Measurements from ENCODE around the gene STXBP1.

DNA sequence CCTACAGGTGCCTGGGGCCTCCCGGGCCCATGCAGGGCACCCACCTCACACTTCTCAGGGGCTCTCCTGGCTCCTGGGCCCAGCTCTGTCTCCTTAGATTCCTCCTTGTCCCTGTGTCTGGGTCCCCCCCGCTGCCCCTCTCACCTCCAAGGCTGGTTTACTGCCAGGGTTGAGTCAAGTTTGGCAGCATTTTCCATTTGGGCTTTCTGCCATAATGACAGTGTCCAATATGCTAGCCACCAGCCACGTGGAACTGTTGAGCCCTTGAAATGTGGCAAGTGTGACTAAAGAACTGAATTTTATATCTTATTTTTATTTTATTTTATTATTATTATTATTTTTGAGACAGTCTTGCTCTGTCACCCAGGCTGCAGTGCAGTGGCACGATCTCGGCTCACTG lies 105.7 kb downstream of the STXBP1 start:
- TF ChIP-seq, protein P1, sequence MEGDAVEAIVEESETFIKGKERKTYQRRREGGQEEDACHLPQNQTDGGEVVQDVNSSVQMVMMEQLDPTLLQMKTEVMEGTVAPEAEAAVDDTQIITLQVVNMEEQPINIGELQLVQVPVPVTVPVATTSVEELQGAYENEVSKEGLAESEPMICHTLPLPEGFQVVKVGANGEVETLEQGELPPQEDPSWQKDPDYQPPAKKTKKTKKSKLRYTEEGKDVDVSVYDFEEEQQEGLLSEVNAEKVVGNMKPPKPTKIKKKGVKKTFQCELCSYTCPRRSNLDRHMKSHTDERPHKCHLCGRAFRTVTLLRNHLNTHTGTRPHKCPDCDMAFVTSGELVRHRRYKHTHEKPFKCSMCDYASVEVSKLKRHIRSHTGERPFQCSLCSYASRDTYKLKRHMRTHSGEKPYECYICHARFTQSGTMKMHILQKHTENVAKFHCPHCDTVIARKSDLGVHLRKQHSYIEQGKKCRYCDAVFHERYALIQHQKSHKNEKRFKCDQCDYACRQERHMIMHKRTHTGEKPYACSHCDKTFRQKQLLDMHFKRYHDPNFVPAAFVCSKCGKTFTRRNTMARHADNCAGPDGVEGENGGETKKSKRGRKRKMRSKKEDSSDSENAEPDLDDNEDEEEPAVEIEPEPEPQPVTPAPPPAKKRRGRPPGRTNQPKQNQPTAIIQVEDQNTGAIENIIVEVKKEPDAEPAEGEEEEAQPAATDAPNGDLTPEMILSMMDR (conservative IDR thresholded peaks at IDR 0.05; ENCODE audit: low read depth, low read length) = no peak
- TF ChIP-seq RFX5 (IDR thresholded peaks at IDR 0.05; ENCODE audit: low read depth, low read length) (no peak), SMC3 (IDR thresholded peaks at IDR 0.05; ENCODE audit: low read depth, low read length) (no peak), CEBPB (IDR thresholded peaks at IDR 0.05; ENCODE audit: low read depth, low read length) (no peak), RAD21 (IDR thresholded peaks at IDR 0.05; ENCODE audit: low read length) (no peak), POLR2A (IDR thresholded peaks at IDR 0.05; ENCODE audit: low read depth, low read length) (no peak), MXI1 (IDR thresholded peaks at IDR 0.05; ENCODE audit: borderline replicate concordance, low read depth, low read length) (no peak)
